GM23248 (cell line): ENCODE data around the gene NSF. TPM values are rescaled to one million over a fixed set of nuclear protein-coding genes. Genes with fewer than 3 reads are reported as not detected.

Experiments used
- DNase-seq: peaks from one replicate; pipeline ENCODE4 v3.0.0-alpha.2; 2015
- H2AFZ ChIP-seq: fragments of 200-600 bp; sonication (generic); 2 replicates; pipeline ENCODE4 v1.6.1; 2016; ENCODE audit warnings: antibody characterized with exemption
- H3F3A ChIP-seq: fragments of 200-600 bp; sonication (generic); 2 replicates; pipeline ENCODE4 v1.6.1; 2016; ENCODE audit warnings: mild to moderate bottlenecking, antibody characterized with exemption, mixed run types; ENCODE audit not compliant: insufficient read depth
- H3K27ac ChIP-seq: fragments of 200-600 bp; sonication (generic); 2 replicates; pipeline ENCODE4 v1.5.1; 2016; ENCODE audit warnings: mild to moderate bottlenecking
- H3K27me3 ChIP-seq: fragments of 200-600 bp; sonication (generic); replicated peaks from 2 replicates; pipeline ENCODE4 v1.6.1; 2016; ENCODE audit warnings: mild to moderate bottlenecking; ENCODE audit not compliant: insufficient read depth
- H3K36me3 ChIP-seq: fragments of 200-600 bp; sonication (generic); 2 replicates; pipeline ENCODE4 v1.6.1; 2016; ENCODE audit warnings: low read depth, mild to moderate bottlenecking
- H3K4me1 ChIP-seq: fragments of 200-600 bp; sonication (generic); 2 replicates; pipeline ENCODE4 v1.6.1; 2016; ENCODE audit warnings: mild to moderate bottlenecking; ENCODE audit not compliant: insufficient read depth
- H3K4me2 ChIP-seq: fragments of 200-600 bp; sonication (generic); one replicate; pipeline ENCODE4 v1.6.1; 2016; ENCODE audit warnings: mild to moderate bottlenecking; ENCODE audit not compliant: unreplicated experiment
- H3K4me3 ChIP-seq: fragments of 200-600 bp; sonication (generic); 2 replicates; pipeline ENCODE4 v1.5.1; 2016; ENCODE audit warnings: mild to moderate bottlenecking
- H3K79me2 ChIP-seq: fragments of 200-600 bp; sonication (generic); 2 replicates; pipeline ENCODE4 v1.6.1; 2016; ENCODE audit warnings: mild to moderate bottlenecking; ENCODE audit not compliant: insufficient read depth
- H3K9ac ChIP-seq: fragments of 200-600 bp; sonication (generic); 2 replicates; pipeline ENCODE4 v1.6.1; 2016; ENCODE audit warnings: mild to moderate bottlenecking
- H3K9me2 ChIP-seq: fragments of 200-600 bp; sonication (generic); 2 replicates; pipeline ENCODE4 v1.6.1; 2016; ENCODE audit warnings: mixed run types, mild to moderate bottlenecking, moderate library complexity; ENCODE audit not compliant: insufficient read depth
- H3K9me3 ChIP-seq: fragments of 200-600 bp; sonication (generic); one replicate; pipeline ENCODE4 v1.6.1; 2017; ENCODE audit warnings: low read depth
- H4K20me1 ChIP-seq: fragments of 200-600 bp; sonication (generic); 2 replicates; pipeline ENCODE4 v1.6.0; 2016; ENCODE audit not compliant: insufficient read depth
- EZH2 ChIP-seq: fragments of 200-600 bp; sonication (generic); IDR thresholded peaks from 2 replicates; pipeline ENCODE4 v1.6.1; 2018; ENCODE audit warnings: antibody characterized with exemption, mild to moderate bottlenecking; ENCODE audit not compliant: insufficient read depth, poor library complexity, severe bottlenecking
- EZH2phosphoT487 ChIP-seq: fragments of 200-600 bp; sonication (generic); IDR thresholded peaks from 2 replicates; pipeline ENCODE4 v1.6.1; 2018; ENCODE audit warnings: antibody characterized with exemption, moderate library complexity, mild to moderate bottlenecking, low read depth; ENCODE audit not compliant: insufficient read depth
- WGBS, 2 experiments: methylation state at CpG; one replicate each; pipeline ENCODE4 v1.1.6; 2015 to 2017; ENCODE audit warnings: low lambda C conversion rate in 2 of 2, low coverage in 1 of 2; ENCODE audit errors: missing lambda C conversion rate in 2 of 2; 5-methylcytosine and 5-hydroxymethylcytosine counted together
- in situ Hi-C: fragments of 300-500 bp; cut with MboI; formaldehyde crosslinking; loops from 2 replicates; pipeline ENCODE4 v1.15.0; 2020
- polyA plus RNA-seq: library from polyadenylated mRNA; unstranded; fragments of >200 nt; fragmentation: Nextera tagmentation; extraction: Ambion mirVana; gene quantifications from 2 replicates; pipeline ENCODE4 v1.2.1, GENCODE V29; 2016
- total RNA-seq: library from RNA; depleted of rRNA; stranded (reverse); fragments of >200 nt; shearing (Covaris generic); gene quantifications from 2 replicates; pipeline ENCODE4 v1.2.3, GENCODE V29; 2014

NSF gene
- total and polyA plus RNA-seq, 2 experiments from 2014 or later, result 44.2 to 44.9 TPM

- TF ChIP-seq EZH2 (no peak), EZH2phosphoT487 (no peak)
- DNase-seq, result no peak
- Histone ChIP-seq H4K20me1 (no peaks in the 10 kb centered on the region), H3K79me2 (no peaks in the 10 kb centered on the region), H3K27me3 (no peaks in the 10 kb centered on the region), H2AFZ (no peak overlapping the region), H3K36me3 (0 out of 2 replicates have a peak, but pooled peaks cover 17% of the 10 kb centered on the region), H3K9me3 (no peaks in the 10 kb centered on the region), H3K4me1 (peaks cover 28% of the 10 kb centered on the region), H3K4me2 (no peak overlapping the region), H3F3A (peaks cover 26% of the 10 kb centered on the region), H3K9me2 (no peaks in the 10 kb centered on the region), H3K4me3 (no peak overlapping the region), H3K9ac (no peak overlapping the region), H3K27ac (no peak overlapping the region)
- in situ Hi-C loops, result no loop called here
- 90 to 92% methylated on average over 7 of the region's 7 CpGs for WGBS, 2 experiments
These were observed 142.4 kb downstream of the NSF start for GRCh38 chr17:46732754-46733398.

- WGBS, 2 experiments, result 94 to 97% methylated on average over 1 of the region's 1 CpG
- no peaks in the 10 kb centered on the region for H3K9me2 ChIP-seq
- no peak overlapping the region for H2AFZ ChIP-seq
- peak overlapping the region; percentile 46; the same call in 1 of the 2 replicates for H3K27ac ChIP-seq
- H3F3A ChIP-seq, result peaks cover 21% of the 10 kb centered on the region
- 0 out of 2 replicates have a peak, but pooled peaks cover 11% of the 10 kb centered on the region for H3K36me3 ChIP-seq
- H3K4me3 ChIP-seq, result no peak overlapping the region
- H3K4me2 ChIP-seq, result peak overlapping the region; percentile 67
- H3K9ac ChIP-seq, result no peak overlapping the region
- peaks cover 26% of the 10 kb centered on the region for H3K4me1 ChIP-seq
- no peak for TF ChIP-seq EZH2phosphoT487
- no peak for TF ChIP-seq EZH2
- H3K27me3 ChIP-seq, result no peaks in the 10 kb centered on the region
- no peaks in the 10 kb centered on the region for H3K79me2 ChIP-seq
- H4K20me1 ChIP-seq, result no peaks in the 10 kb centered on the region
- no peaks in the 10 kb centered on the region for H3K9me3 ChIP-seq
- peak; percentile 75 for DNase-seq
- in situ Hi-C loops, result no loop called here
These were observed 143.5 kb downstream of the NSF start for GRCh38 chr17:46733837-46734475.

GRCh38 chr17:46736100-46736499, 145.6 kb downstream of the NSF start:
- no peaks in the 10 kb centered on the region for H3K9me2 ChIP-seq
- H4K20me1 ChIP-seq, result no peaks in the 10 kb centered on the region
- H3K36me3 ChIP-seq, result no peaks in the 10 kb centered on the region
- peaks cover 29% of the 10 kb centered on the region for H3K4me1 ChIP-seq
- TF ChIP-seq EZH2phosphoT487 (no peak), EZH2 (no peak)
- H3F3A ChIP-seq, result peaks cover 25% of the 10 kb centered on the region
- no peaks in the 10 kb centered on the region for H3K27me3 ChIP-seq
- no peaks in the 10 kb centered on the region for H3K79me2 ChIP-seq
- H3K27ac ChIP-seq, result no peak overlapping the region
- no peak overlapping the region for H3K4me3 ChIP-seq
- no peak overlapping the region for H3K4me2 ChIP-seq
- H3K9me3 ChIP-seq, result no peaks in the 10 kb centered on the region
- H2AFZ ChIP-seq, result no peak overlapping the region
- in situ Hi-C loops, result no loop called here
- no peak for DNase-seq
- no peak overlapping the region for H3K9ac ChIP-seq

DNA sequence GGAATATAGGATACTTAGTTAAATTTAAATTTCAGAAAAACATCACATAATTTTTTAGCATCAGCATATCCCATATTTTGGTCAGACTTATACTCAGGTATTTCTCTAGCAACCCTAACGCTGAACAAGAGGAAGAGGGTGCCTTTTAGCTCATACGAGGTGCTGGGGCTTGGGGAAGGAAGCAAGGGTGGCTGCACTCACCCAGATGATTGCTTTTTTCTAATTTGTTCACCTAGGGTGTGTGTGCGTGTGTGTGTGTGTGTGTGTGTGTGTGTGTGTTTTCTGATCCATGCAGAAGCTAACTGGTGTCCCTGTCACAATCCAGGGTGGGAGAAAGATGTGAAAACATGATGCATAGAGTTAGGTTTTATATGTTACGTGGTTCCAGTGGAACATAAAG, 146.9 kb downstream of the NSF start:
- Histone ChIP-seq H3K4me1 (peaks cover 31% of the 10 kb centered on the region), H3K4me2 (no peak overlapping the region), H3K27ac (no peak overlapping the region), H3K79me2 (no peaks in the 10 kb centered on the region), H3K9ac (no peak overlapping the region), H3K36me3 (no peaks in the 10 kb centered on the region), H3K9me2 (no peaks in the 10 kb centered on the region), H3K4me3 (no peak overlapping the region), H3K27me3 (no peaks in the 10 kb centered on the region), H2AFZ (no peak overlapping the region), H3K9me3 (no peaks in the 10 kb centered on the region), H3F3A (peaks cover 35% of the 10 kb centered on the region), H4K20me1 (no peaks in the 10 kb centered on the region)
- no peak for TF ChIP-seq EZH2
- TF ChIP-seq EZH2phosphoT487, result no peak
- in situ Hi-C loops, result no loop called here
- 85 to 89% methylated on average over 4 of the region's 4 CpGs for WGBS, 2 experiments
- no peak for DNase-seq
